Bronchial epithelial cell (primary cell): ENCODE data around the gene SLC12A8. TPM values are rescaled to one million over a fixed set of nuclear protein-coding genes. Genes with fewer than 3 reads are reported as not detected.

Experiments
- DNase-seq: peaks from one replicate; pipeline ENCODE4 v3.0.0-alpha.2; 2010; ENCODE audit warnings: low read depth
- FAIRE-seq: peaks from 2 replicates; lab custom pipeline; 2011; peaks lifted over from hg19 to GRCh38; lab: Jason Lieb, UNC
- H3K27me3 ChIP-seq: 2 replicates; pipeline ENCODE4 v1.5.1; 2011; ENCODE audit warnings: low read length; ENCODE audit not compliant: control insufficient read depth, insufficient read depth
- H3K36me3 ChIP-seq: 2 replicates; pipeline ENCODE4 v1.5.1; 2011; ENCODE audit warnings: low read length; ENCODE audit not compliant: control insufficient read depth, insufficient read depth
- H3K4me3 ChIP-seq: 2 replicates; pipeline ENCODE4 v1.5.1; 2011; ENCODE audit warnings: mild to moderate bottlenecking, low read depth, low read length, control low read depth
- CTCF ChIP-seq: IDR thresholded peaks from 2 replicates; pipeline ENCODE4 v1.5.1; 2011; ENCODE audit warnings: mild to moderate bottlenecking, moderate library complexity, low read length, control low read depth, inconsistent platforms; ENCODE audit not compliant: insufficient read depth, severe bottlenecking
- total RNA-seq: library from RNA; depleted of rRNA; stranded (reverse); fragments of >200 nt; gene quantifications from 2 replicates; pipeline ENCODE4 v1.2.1, GENCODE V29; 2014

SLC12A8 gene
- total RNA-seq, 1 donor from 2014 or later, result 19.2 TPM

GRCh38 chr3:125139386-125139785 is 73.2 kb downstream of the SLC12A8 start:
- FAIRE-seq (no peak), DNase-seq (no peak)
- Histone ChIP-seq H3K36me3 (no peaks in the 10 kb centered on the region), H3K4me3 (no peak overlapping the region), H3K27me3 (no peaks in the 10 kb centered on the region)
- no peak for TF ChIP-seq CTCF

DNA sequence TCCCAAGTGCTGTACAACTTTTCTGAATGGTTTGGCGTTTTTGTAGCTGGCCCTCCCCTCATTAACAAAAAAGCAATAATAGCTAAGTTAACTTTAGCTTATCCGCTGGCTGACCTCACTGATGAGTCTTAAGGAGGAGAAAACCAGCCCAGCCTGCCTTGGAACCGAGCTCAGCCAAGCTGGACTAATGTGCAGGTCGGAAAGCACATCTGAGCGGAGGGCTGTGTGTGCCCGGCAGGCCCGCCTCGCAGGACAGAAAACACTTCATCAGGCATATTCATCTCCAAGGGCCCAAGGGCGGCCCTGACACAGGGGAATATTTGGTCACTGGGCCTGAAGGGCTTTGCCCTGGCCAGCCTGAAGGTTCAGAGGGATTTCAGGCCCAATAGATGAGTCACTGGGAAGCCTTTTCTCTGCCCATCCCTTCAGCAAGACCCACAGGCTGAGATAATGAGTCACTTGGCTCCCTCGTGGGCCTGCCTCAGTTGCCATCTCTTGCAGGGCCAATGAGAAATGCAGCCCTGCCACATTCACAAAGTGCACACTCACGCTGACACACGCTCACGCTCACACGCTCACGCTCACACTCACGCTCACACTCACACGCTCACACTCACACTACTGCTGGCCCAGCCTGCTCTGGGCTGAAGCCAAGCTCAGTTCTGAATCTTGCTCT is 75.1 kb downstream of the SLC12A8 start:
- FAIRE-seq (no peak), DNase-seq (peak; percentile 44)
- TF ChIP-seq CTCF, result no peak

DNA sequence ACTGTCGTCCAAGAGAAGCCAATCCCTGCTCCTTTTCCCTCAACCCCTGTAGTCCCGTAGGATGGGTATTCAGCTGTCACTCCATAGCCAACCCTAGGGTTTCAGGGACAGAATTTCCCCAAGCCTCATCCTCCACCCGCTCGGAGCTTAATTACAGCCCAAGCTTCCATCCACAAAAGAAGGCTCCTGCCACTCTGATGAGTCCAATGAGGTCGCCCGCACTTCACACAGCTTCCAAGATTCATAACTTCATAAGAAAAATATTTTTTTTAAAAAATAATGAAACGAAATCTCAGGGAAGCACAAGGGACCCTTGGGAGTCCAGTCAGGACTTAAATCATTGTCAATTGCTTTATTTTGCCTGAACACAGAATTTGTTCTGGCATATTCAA is 75.6 kb downstream of the SLC12A8 start:
- H3K4me3 ChIP-seq, result no peak overlapping the region
- H3K36me3 ChIP-seq, result no peaks in the 10 kb centered on the region
- DNase-seq, result no peak
- no peaks in the 10 kb centered on the region for H3K27me3 ChIP-seq
- no peak for TF ChIP-seq CTCF
- FAIRE-seq, result no peak

More for the DNA sequence above, 75.1 kb downstream of the SLC12A8 start:
- Histone ChIP-seq H3K27me3 (no peaks in the 10 kb centered on the region), H3K36me3 (no peaks in the 10 kb centered on the region), H3K4me3 (no peak overlapping the region)

- DNase-seq (no peak), FAIRE-seq (no peak)
- no peak for TF ChIP-seq CTCF
- Histone ChIP-seq H3K36me3 (no peaks in the 10 kb centered on the region), H3K4me3 (no peak overlapping the region), H3K27me3 (no peaks in the 10 kb centered on the region)
These were observed 76.0 kb downstream of the SLC12A8 start for GRCh38 chr3:125136515-125136914.

DNA sequence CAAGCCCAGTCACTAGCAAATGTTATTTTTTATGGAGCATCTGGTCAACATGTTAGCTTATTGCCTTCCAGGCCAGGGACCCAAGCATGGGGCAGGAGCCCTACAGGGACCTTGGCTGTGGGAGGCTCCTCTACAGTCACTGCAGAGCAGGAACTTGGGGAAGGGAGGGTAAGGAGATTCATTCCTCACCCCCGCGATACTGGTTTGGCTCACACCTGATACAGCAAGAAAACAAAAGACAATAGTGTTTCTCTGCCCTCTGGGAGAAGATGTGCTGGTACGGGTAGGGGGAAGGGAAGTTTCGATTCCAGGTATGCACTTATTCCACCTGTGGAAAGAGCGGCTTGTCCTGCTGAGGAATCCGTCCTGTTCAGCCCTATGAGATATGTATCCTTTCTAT is 77.6 kb downstream of the SLC12A8 start:
- H3K4me3 ChIP-seq, result no peak overlapping the region
- no peaks in the 10 kb centered on the region for H3K36me3 ChIP-seq
- DNase-seq (no peak), FAIRE-seq (no peak)
- no peaks in the 10 kb centered on the region for H3K27me3 ChIP-seq
- no peak for TF ChIP-seq CTCF

DNA sequence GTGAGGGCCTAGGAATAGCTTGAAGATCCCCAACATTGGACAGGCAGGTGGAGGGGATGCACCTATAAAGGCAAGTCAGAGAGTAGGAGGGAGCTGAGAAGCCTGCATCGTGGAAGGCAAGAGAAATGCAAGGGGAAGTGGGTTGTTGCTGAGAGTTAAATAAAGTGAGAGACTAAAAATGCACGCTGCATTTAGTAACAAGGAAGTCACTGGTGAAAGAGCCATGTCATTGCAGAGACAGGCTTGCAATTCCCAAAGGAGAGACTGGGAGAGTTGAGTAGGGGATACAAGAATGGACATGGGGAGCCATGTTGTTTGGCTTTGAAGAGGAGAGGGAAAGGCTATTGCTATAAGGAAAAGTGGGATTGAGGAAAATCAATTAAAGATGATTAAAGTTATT is 79.7 kb downstream of the SLC12A8 start:
- no peak for FAIRE-seq
- no peak for DNase-seq
- Histone ChIP-seq H3K27me3 (no peaks in the 10 kb centered on the region), H3K4me3 (no peak overlapping the region), H3K36me3 (no peaks in the 10 kb centered on the region)
- TF ChIP-seq CTCF, result no peak
